Measurements from ENCODE around the gene MAN1A1. TPM values are rescaled to one million over a fixed set of nuclear protein-coding genes. Genes with fewer than 3 reads are reported as not detected.

MAN1A1 gene
- polyA plus RNA-seq, 1 donor (not counting 4 experiments of a cell fraction or from before 2014, with no cell fraction given): 20.2 TPM

- H3K4me1 ChIP-seq (ENCODE audit: control insufficient read depth, extremely low read depth, insufficient read depth, low read length): peaks cover 7% of the 10 kb centered on the region
- TF ChIP-seq EZH2 (IDR thresholded peaks at IDR 0.05; ENCODE audit: low read length) (no peak), CTCF (optimal IDR thresholded peaks at IDR 0.05 in 1 of 3, IDR thresholded peaks at IDR 0.05 in 1 of 3, conservative IDR thresholded peaks at IDR 0.05 in 1 of 3; ENCODE audit: extremely low read depth in 1 of 3, insufficient read depth in 2 of 3, low read length in 3 of 3) (no peak)
- DNase-seq (ENCODE audit: low read depth, low spot score): no peak
- no peak overlapping the region for H3K27ac ChIP-seq (ENCODE audit: control insufficient read depth, insufficient read depth, low read length)
- no peak overlapping the region for H3K9ac ChIP-seq (ENCODE audit: control insufficient read depth, extremely low read depth, insufficient read depth, low read length)
- no peaks in the 10 kb centered on the region for H3K27me3 ChIP-seq (ENCODE audit: control insufficient read depth, extremely low read depth, insufficient read depth, low read length)
- dilution Hi-C loops (cut with MboI; ENCODE audit: extremely low pct_ligation_motif_present, low sequenced_read_pairs): no loop called here
- no peak overlapping the region for H3K4me2 ChIP-seq (ENCODE audit: control insufficient read depth, extremely low read depth, insufficient read depth, low read depth, low read length)
- H2AFZ ChIP-seq (ENCODE audit: control insufficient read depth, low read length): no peak overlapping the region
- no peaks in the 10 kb centered on the region for H4K20me1 ChIP-seq (ENCODE audit: control insufficient read depth, extremely low read depth, insufficient read depth, low read length)
- H3K79me2 ChIP-seq (ENCODE audit: control insufficient read depth, insufficient read depth, low read length): no peaks in the 10 kb centered on the region
- no peaks in the 10 kb centered on the region for H3K9me1 ChIP-seq (ENCODE audit: control insufficient read depth, extremely low read depth, insufficient read depth, low read length)
- H3K9me3 ChIP-seq (ENCODE audit: control insufficient read depth, low read depth, low read length): no peaks in the 10 kb centered on the region
- H3K36me3 ChIP-seq (ENCODE audit: control insufficient read depth in 2 of 2, extremely low read depth in 1 of 2, insufficient read depth in 2 of 2, low read length in 2 of 2): no peaks in the 10 kb centered on the region
- no peak overlapping the region for H3K4me3 ChIP-seq (ENCODE audit: control insufficient read depth in 2 of 3, extremely low read depth in 1 of 3, insufficient read depth in 2 of 3, low read depth in 1 of 3, low read length in 3 of 3)
- no peak for FAIRE-seq
Measured at GRCh38 chr6:119243037-119243436, 106.5 kb downstream of the MAN1A1 start.

- dilution Hi-C loops (cut with MboI; ENCODE audit: extremely low pct_ligation_motif_present, low sequenced_read_pairs): no loop called here
- TF ChIP-seq CTCF (optimal IDR thresholded peaks at IDR 0.05 in 1 of 3, IDR thresholded peaks at IDR 0.05 in 1 of 3, conservative IDR thresholded peaks at IDR 0.05 in 1 of 3; ENCODE audit: extremely low read depth in 1 of 3, insufficient read depth in 2 of 3, low read length in 3 of 3): no peak
- no peak for TF ChIP-seq EZH2 (IDR thresholded peaks at IDR 0.05; ENCODE audit: low read length)
- Histone ChIP-seq H3K4me2 (ENCODE audit: control insufficient read depth, extremely low read depth, insufficient read depth, low read depth, low read length) (no peak overlapping the region), H3K4me1 (ENCODE audit: control insufficient read depth, extremely low read depth, insufficient read depth, low read length) (peaks cover 7% of the 10 kb centered on the region), H3K27me3 (ENCODE audit: control insufficient read depth, extremely low read depth, insufficient read depth, low read length) (no peaks in the 10 kb centered on the region), H3K9me3 (ENCODE audit: control insufficient read depth, low read depth, low read length) (no peaks in the 10 kb centered on the region), H3K36me3 (ENCODE audit: control insufficient read depth in 2 of 2, extremely low read depth in 1 of 2, insufficient read depth in 2 of 2, low read length in 2 of 2) (no peaks in the 10 kb centered on the region), H3K4me3 (ENCODE audit: control insufficient read depth in 2 of 3, extremely low read depth in 1 of 3, insufficient read depth in 2 of 3, low read depth in 1 of 3, low read length in 3 of 3) (no peak overlapping the region), H3K9ac (ENCODE audit: control insufficient read depth, extremely low read depth, insufficient read depth, low read length) (no peak overlapping the region), H3K27ac (ENCODE audit: control insufficient read depth, insufficient read depth, low read length) (no peak overlapping the region), H3K9me1 (ENCODE audit: control insufficient read depth, extremely low read depth, insufficient read depth, low read length) (no peaks in the 10 kb centered on the region), H4K20me1 (ENCODE audit: control insufficient read depth, extremely low read depth, insufficient read depth, low read length) (no peaks in the 10 kb centered on the region), H2AFZ (ENCODE audit: control insufficient read depth, low read length) (no peak overlapping the region), H3K79me2 (ENCODE audit: control insufficient read depth, insufficient read depth, low read length) (no peaks in the 10 kb centered on the region)
- no peak for DNase-seq (ENCODE audit: low read depth, low spot score)
- FAIRE-seq: no peak
Measured at GRCh38 chr6:119241540-119242309, 107.8 kb downstream of the MAN1A1 start.

All from keratinocyte (primary cell).